Stimulated activated naive CD4-positive, alpha-beta T cell treated with Interleukin-2 at 50 U/mL for 16 hours (primary cell): ENCODE results near the gene AGAP6.
"Not testable (repeated sequence)": the region's sequence is repeated elsewhere in the genome, so short reads cannot be mapped to it uniquely, and the experiment has no call there.

ENCODE experiments used
- DNase-seq: peaks from one replicate; lab custom pipeline; 2025; lab: John Stamatoyannopoulos, UW

The AGAP6 gene

GRCh38 chr10:50025627-50026026 is 37.4 kb downstream of the AGAP6 start:
- no peak for DNase-seq

GRCh38 chr10:50027195-50027594 is 39.0 kb downstream of the AGAP6 start:
- DNase-seq, result no peak

- DNase-seq, result no peak
Observed at GRCh38 chr10:50033481-50033880, 45.3 kb downstream of the AGAP6 start.

- not testable (repeated sequence) for DNase-seq
Observed at GRCh38 chr10:50035337-50035736, 47.1 kb downstream of the AGAP6 start.

- DNase-seq, result no peak
Observed at GRCh38 chr10:50044941-50045664, 56.9 kb downstream of the AGAP6 start.

- DNase-seq, result not testable (repeated sequence)
Observed at GRCh38 chr10:50046457-50046856, 58.3 kb downstream of the AGAP6 start.

- DNase-seq, result not testable (repeated sequence)
Observed at GRCh38 chr10:50047594-50047993, 59.4 kb downstream of the AGAP6 start.

- DNase-seq, result not testable (repeated sequence)
Observed at GRCh38 chr10:50051995-50052660, 63.9 kb downstream of the AGAP6 start.

GRCh38 chr10:50052778-50053376 is 64.7 kb downstream of the AGAP6 start:
- not testable (repeated sequence) for DNase-seq

- DNase-seq, result not testable (repeated sequence)
Observed at GRCh38 chr10:50055494-50056292, 67.5 kb downstream of the AGAP6 start.

GRCh38 chr10:50056654-50057053 is 68.4 kb downstream of the AGAP6 start:
- not testable (repeated sequence) for DNase-seq

GRCh38 chr10:50058727-50059126 is 70.5 kb downstream of the AGAP6 start:
- DNase-seq, result not testable (repeated sequence)

GRCh38 chr10:50059946-50060345 is 71.7 kb downstream of the AGAP6 start:
- not testable (repeated sequence) for DNase-seq
